Upper lobe of right lung (tissue), 1 donor: ENCODE measurements around the gene TINCR. TPM values are rescaled to one million over a fixed set of nuclear protein-coding genes. Genes with fewer than 3 reads are reported as not detected.

Source experiments
- ATAC-seq: fragments of 200-7000 bp; cut with Tn5 transposase; one replicate; pipeline ENCODE4 v1.9.1; 2020; ENCODE audit warnings: mild to moderate bottlenecking, moderate library complexity
- DNase-seq: peaks from one replicate; pipeline ENCODE4 v3.0.0-alpha.2; 2020
- H3K27ac ChIP-seq: fragments of 200-600 bp; one replicate; pipeline ENCODE4 v1.8.0; 2022
- H3K27me3 ChIP-seq: fragments of 200-600 bp; one replicate; pipeline ENCODE4 v1.8.0; 2022; ENCODE audit warnings: mild to moderate bottlenecking
- H3K36me3 ChIP-seq: fragments of 200-600 bp; one replicate; pipeline ENCODE4 v1.8.0; 2022
- H3K4me1 ChIP-seq: fragments of 200-600 bp; one replicate; pipeline ENCODE4 v1.8.0; 2022
- H3K4me3 ChIP-seq: fragments of 200-600 bp; one replicate; pipeline ENCODE4 v1.8.0; 2022; ENCODE audit warnings: mild to moderate bottlenecking
- H3K9me3 ChIP-seq: fragments of 200-600 bp; one replicate; pipeline ENCODE4 v1.8.0; 2022
- intact Hi-C: fragments of 100-400 bp; cut with DNase I; formaldehyde crosslinking; loops from one replicate; pipeline ENCODE4 v1.11.0; 2022
- total RNA-seq: library from RNA; stranded (reverse); fragmentation: NEBNext Ultra II Directional; extraction: Animal tissue kit (Norgen Biotek cat#: 25700); gene quantifications from one replicate; pipeline ENCODE4 v1.2.1, GENCODE V29; 2021
- TF ChIP-seq, protein P1 (sequence below): fragments of 200-600 bp; IDR thresholded peaks from one replicate; pipeline ENCODE4 v1.8.0; 2022; ENCODE audit warnings: antibody characterized with exemption
- donor health status: DM: no; HTN: yes; CAD: no; lungs with severe emphysema.

The TINCR gene
- total RNA-seq, 1 donor from 2014 or later: 5.6 TPM

DNA sequence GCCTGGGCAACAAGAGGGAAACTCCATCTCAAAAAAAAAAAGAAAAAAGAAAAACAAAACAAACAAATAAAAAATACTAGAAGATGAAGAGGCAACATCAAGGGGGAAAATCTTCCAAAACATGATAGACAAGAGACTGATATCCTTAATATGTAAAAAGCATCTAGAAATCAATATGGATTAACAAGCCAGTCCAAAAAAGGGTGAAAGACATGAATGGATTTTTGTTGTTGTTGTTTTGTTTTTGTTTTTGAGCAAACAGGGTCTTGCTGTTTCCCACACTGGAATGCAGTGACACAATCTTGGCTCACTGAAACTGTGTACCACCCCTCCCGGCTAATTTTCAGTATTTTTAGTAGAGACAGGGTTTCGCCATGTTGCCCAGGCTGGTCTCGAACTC lies 4.0 kb upstream of the TINCR start:
- H3K27ac ChIP-seq: no peak overlapping the region
- intact Hi-C loops: no loop called here

DNA sequence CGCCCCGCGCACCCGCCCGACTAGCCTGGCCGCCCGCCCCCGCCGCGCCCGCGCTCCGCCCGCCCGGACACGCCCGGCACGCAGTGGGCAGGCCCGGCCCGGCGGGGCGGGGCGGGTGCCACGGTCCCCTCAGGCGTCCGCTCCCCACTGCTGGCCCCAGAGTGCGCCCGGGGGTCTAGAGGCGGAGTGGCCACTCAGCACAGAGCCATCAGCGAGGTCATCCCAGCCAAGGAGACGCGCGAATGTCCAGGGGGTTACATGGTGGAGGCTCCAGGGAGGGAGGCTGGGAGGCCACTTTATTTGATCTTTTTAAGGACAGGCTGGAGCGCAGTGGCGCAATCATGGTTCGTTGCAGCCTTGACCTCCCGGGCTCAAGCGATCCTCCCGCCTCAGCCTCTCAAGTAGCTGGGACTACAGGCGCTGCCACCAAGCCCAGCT lies 236 bp upstream of the TINCR start:
- H3K9me3 ChIP-seq: no peaks in the 10 kb centered on the region
- H3K36me3 ChIP-seq: no peaks in the 10 kb centered on the region
- H3K27ac ChIP-seq: no peak overlapping the region
- no peak overlapping the region for H3K4me3 ChIP-seq
- TF ChIP-seq, protein P1, sequence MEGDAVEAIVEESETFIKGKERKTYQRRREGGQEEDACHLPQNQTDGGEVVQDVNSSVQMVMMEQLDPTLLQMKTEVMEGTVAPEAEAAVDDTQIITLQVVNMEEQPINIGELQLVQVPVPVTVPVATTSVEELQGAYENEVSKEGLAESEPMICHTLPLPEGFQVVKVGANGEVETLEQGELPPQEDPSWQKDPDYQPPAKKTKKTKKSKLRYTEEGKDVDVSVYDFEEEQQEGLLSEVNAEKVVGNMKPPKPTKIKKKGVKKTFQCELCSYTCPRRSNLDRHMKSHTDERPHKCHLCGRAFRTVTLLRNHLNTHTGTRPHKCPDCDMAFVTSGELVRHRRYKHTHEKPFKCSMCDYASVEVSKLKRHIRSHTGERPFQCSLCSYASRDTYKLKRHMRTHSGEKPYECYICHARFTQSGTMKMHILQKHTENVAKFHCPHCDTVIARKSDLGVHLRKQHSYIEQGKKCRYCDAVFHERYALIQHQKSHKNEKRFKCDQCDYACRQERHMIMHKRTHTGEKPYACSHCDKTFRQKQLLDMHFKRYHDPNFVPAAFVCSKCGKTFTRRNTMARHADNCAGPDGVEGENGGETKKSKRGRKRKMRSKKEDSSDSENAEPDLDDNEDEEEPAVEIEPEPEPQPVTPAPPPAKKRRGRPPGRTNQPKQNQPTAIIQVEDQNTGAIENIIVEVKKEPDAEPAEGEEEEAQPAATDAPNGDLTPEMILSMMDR: no peak
- DNase-seq: no peak
- peak; percentile 70 for ATAC-seq
- H3K27me3 ChIP-seq: peaks cover 27% of the 10 kb centered on the region
- H3K4me1 ChIP-seq: no peaks in the 10 kb centered on the region
- intact Hi-C loops: no loop called here

More for the DNA sequence above, 4.0 kb upstream of the TINCR start:
- Histone ChIP-seq H3K9me3 (no peaks in the 10 kb centered on the region), H3K4me1 (no peaks in the 10 kb centered on the region), H3K27me3 (peaks cover 9% of the 10 kb centered on the region), H3K36me3 (no peaks in the 10 kb centered on the region), H3K4me3 (no peak overlapping the region)
- TF ChIP-seq, protein P1: no peak
- DNase-seq: no peak
- ATAC-seq: no peak

DNA sequence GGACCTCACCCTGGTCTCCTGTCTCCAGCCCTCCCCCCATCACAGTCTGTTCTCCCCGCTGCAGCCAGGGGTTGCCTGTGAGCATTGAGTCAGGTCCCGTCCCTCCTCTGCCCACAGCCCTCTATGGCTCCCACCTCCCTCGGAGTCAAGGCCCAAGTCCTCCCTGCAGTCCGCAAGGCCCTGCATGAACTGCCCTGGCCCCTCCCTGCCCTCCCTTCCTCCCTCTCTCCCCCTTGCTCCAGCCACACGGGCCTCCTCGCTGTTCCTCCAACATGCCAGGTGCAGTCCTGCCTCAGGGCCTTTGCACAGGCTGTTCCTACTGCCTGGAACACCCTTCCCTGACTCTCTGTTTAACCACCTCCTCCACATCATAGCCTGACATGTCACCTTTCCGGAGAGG lies 2.8 kb downstream of the TINCR start:
- Histone ChIP-seq H3K4me3 (no peak overlapping the region), H3K36me3 (no peaks in the 10 kb centered on the region), H3K9me3 (peaks cover 5% of the 10 kb centered on the region), H3K4me1 (no peaks in the 10 kb centered on the region), H3K27me3 (peaks cover 52% of the 10 kb centered on the region), H3K27ac (no peak overlapping the region)
- intact Hi-C loops: no loop called here
- TF ChIP-seq, protein P1: no peak
- DNase-seq (no peak), ATAC-seq (no peak)

DNA sequence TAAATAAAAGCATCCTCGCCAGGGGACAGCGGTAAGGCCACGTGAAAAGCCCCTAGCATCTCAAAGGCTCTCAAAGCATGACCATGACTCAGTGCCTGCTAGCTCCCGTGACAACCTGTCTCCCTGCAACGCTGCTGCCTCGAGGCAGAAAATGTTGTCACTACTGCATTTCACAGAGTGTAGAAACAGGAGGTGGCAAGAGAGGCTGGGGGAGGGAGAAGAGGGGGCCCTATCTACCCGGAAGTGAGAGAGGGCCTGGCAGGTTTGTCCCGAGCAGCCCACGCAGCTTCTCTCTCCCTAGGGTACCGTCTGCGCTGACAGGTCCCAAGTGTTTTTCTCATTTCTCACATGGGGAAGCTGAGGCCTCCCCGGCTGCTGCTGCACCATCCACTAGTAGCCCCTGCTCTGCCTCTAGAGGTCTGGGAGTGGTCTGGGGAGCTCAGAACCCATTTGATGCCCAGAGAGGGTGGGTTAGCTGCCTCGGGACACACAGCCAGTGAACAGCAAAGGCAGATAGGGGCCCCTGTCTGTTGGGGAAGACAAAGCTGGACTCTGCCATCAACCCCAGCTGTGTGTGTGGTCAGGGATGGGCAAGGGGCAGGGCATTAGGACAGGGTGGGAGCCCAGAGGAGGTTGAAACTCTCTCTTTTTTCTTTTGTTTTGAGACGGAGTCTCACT lies 3.7 kb downstream of the TINCR start:
- intact Hi-C loops: no loop called here
- Histone ChIP-seq H3K4me1 (no peaks in the 10 kb centered on the region), H3K27ac (no peak overlapping the region), H3K27me3 (peaks cover 52% of the 10 kb centered on the region), H3K36me3 (no peaks in the 10 kb centered on the region), H3K4me3 (no peak overlapping the region), H3K9me3 (peaks cover 5% of the 10 kb centered on the region)
- TF ChIP-seq, protein P1: no peak
- DNase-seq: no peak
- ATAC-seq: no peak

DNA sequence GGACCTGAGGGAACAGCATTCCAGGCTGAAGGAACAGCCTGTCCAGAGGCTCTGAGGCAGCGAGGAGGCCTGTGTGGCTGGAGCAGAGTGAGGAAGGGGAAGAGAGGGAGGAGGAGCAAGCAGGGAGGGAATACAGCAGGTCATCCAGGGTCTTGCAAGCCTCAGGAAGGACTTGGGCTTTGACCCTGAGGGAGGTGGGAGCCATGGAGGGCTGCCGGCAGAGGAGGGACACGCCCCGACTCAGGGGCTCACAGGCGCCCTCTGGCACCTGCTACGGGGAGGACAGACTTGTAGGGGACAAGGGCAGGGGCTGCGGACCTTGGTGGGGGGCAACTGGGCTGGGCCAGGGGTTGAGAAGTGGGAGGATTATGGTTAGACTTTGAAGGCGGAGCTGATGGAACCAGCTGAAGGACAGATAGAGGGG lies 4.7 kb downstream of the TINCR start:
- ATAC-seq (no peak), DNase-seq (no peak)
- TF ChIP-seq, protein P1: no peak
- peaks cover 5% of the 10 kb centered on the region for H3K9me3 ChIP-seq
- intact Hi-C loops: no loop called here
- no peak overlapping the region for H3K4me3 ChIP-seq
- peaks cover 52% of the 10 kb centered on the region for H3K27me3 ChIP-seq
- H3K27ac ChIP-seq: no peak overlapping the region
- no peaks in the 10 kb centered on the region for H3K4me1 ChIP-seq
- no peaks in the 10 kb centered on the region for H3K36me3 ChIP-seq

DNA sequence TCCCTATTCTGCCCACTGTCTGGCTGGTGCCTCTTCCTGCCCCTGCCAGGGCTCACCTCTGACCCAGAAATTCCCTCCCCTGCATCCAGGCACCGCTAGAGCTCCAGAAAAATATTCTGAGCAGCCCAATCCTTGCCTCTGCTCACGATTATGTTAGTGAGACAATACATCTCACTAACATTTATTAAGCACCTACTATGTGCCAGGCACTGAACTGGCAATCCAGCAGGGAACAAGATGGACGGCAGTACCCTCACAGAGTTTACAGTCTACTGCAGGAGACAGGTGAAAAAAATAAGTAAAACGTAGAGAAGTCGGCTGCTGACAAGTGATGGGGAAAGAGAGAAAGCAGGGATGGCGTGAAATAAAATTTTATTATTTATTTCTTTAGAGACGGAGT lies 5.5 kb downstream of the TINCR start:
- no peaks in the 10 kb centered on the region for H3K4me1 ChIP-seq
- peaks cover 48% of the 10 kb centered on the region for H3K27me3 ChIP-seq
- H3K27ac ChIP-seq: no peak overlapping the region
- H3K9me3 ChIP-seq: peaks cover 5% of the 10 kb centered on the region
- DNase-seq (no peak), ATAC-seq (no peak)
- TF ChIP-seq, protein P1: no peak
- intact Hi-C loops: no loop called here
- no peaks in the 10 kb centered on the region for H3K36me3 ChIP-seq
- no peak overlapping the region for H3K4me3 ChIP-seq
